ENCODE data around the gene MBD5.

DNA sequence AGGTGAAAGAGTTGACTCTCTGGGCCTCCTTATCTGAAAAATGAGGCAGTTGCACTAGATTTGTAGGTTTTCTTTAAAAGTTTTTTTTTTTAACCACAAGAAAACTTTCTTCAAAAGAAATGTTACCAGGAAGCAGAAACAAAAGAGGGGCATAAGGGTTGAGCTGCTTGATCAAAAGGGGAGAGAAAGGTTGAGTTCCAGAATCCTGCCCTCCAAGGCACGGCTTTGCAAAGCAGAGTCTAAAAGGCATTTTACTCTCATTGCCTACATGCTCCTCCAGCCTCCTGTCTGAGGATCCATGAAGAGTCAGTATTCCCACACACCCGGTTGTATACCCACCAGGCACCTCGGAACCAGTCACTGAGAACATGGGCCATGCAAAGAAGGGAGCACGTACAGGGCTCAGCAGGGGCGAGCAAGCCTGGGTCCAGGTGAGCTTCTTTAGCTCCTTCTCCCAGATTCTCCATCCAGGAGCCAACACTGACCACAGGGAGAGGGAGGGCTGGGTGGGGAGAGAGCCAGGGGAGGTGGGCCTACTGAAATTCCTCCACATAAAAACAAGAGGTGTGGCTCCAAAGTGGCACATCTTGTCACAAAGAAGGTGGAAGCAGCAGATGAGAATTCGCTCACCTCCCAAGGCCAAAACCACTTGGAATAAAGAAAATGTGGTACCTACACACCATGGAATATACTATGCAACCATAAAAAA lies 507.6 kb downstream of the MBD5 start:
- TF ChIP-seq, protein P1, sequence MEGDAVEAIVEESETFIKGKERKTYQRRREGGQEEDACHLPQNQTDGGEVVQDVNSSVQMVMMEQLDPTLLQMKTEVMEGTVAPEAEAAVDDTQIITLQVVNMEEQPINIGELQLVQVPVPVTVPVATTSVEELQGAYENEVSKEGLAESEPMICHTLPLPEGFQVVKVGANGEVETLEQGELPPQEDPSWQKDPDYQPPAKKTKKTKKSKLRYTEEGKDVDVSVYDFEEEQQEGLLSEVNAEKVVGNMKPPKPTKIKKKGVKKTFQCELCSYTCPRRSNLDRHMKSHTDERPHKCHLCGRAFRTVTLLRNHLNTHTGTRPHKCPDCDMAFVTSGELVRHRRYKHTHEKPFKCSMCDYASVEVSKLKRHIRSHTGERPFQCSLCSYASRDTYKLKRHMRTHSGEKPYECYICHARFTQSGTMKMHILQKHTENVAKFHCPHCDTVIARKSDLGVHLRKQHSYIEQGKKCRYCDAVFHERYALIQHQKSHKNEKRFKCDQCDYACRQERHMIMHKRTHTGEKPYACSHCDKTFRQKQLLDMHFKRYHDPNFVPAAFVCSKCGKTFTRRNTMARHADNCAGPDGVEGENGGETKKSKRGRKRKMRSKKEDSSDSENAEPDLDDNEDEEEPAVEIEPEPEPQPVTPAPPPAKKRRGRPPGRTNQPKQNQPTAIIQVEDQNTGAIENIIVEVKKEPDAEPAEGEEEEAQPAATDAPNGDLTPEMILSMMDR (optimal IDR thresholded peaks at IDR 0.05 in 1 of 3, IDR thresholded peaks at IDR 0.05 in 1 of 3, conservative IDR thresholded peaks at IDR 0.05 in 1 of 3; ENCODE audit: extremely low read depth in 1 of 3, insufficient read depth in 2 of 3, low read length in 3 of 3), result no peak
- no peak for TF ChIP-seq EZH2 (IDR thresholded peaks at IDR 0.05; ENCODE audit: low read length)
